NCI-H526 (cell line): ENCODE data around the gene GTF2I.
"Not testable (repeated sequence)": the region's sequence is repeated elsewhere in the genome, so short reads cannot be mapped to it uniquely, and the experiment has no call there.

Experiments
- DNase-seq, 2 experiments: peaks; one replicate each; lab custom pipeline; 2025; lab: John Stamatoyannopoulos, UW

Gene GTF2I

DNA sequence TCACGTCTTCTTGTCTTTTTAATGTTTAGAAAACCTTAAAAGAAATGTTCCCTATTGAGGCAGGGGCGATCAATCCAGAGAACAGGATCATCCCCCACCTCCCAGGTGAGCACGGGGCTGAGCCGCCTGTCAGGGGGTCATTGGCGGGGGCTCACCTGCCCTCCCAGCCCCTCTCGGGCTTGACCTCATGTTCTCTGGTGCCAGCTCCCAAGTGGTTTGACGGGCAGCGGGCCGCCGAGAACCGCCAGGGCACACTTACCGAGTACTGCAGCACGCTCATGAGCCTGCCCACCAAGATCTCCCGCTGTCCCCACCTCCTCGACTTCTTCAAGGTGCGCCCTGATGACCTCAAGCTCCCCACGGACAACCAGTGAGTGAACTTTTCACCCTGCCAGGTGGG, 121.5 kb downstream of the GTF2I start:
- DNase-seq: not testable (repeated sequence)

DNA sequence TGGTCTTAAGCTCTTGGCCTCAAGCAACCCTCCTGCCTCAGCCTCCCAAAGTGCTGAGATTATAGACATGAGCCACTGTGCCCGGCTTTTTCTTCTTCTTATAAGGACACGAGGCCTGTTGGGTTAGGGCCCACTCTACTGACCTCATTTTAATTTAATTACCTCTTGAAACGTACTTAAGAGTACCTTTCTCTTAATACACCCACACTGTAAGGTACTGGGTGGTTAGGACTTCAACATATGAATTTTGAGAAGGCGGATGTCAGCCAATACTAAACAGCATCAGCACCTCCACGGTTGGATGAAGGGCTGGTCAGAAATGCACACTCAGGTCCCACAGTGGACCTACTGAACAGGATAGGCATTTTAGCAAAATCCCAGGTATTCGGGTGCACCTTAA, 124.2 kb downstream of the GTF2I start:
- DNase-seq: not testable (repeated sequence)

DNA sequence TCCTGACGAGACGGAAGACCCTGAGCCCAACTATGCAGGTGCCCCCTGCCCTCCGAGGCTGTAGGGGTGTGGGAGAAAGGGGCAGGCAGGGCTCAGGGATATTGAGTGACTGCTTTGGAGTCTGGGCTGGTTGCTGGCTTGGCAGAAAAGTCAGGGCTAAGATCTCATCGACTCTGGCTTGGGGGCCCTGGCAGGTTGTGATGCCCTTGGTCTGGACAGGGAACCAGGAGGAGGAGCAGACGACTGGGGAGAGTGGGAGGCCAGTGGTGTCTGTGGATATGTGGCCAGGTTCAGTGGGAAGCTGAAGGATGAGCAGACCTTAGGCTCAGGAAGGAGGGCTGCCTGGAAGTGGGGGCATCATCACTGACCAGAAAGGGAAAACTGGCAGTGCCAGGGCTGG, 126.1 kb downstream of the GTF2I start:
- not testable (repeated sequence) for DNase-seq

DNA sequence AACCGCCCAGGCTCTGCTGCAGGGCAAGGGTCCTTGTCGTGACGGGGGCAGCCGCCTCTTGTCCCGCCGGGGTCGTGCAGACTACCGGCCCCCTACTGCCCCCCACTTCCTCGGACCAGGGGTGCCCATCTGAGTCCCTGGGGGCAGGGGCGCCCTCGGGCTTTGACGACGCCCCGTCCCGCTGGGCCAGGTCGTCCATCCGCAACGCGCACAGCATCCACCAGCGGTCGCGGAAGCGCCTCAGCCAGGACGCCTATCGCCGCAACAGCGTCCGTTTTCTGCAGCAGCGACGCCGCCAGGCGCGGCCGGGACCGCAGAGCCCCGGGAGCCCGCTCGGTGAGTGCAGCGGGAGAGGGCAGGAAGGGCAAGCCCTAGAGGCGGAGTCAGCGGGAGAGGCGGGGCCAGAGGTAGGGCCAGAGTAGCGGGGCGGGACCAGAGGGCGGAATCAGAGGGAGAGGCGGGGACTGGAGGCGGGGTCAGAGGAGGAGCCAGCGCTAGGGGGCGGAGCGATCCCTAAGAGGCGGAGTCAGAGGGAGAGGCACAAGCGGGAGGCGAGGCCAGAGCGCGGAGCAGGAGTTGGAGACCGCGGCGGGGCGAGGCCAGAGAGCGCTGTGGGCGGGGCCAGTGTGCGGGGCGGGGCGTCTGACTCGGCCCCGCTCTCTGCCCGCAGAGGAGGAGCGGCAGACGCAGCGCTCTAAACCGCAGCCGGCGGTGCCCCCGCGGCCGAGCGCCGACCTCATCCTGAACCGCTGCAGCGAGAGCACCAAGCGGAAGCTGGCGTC, 131.0 kb downstream of the GTF2I start:
- peak; percentile 52 to 88 for DNase-seq

DNA sequence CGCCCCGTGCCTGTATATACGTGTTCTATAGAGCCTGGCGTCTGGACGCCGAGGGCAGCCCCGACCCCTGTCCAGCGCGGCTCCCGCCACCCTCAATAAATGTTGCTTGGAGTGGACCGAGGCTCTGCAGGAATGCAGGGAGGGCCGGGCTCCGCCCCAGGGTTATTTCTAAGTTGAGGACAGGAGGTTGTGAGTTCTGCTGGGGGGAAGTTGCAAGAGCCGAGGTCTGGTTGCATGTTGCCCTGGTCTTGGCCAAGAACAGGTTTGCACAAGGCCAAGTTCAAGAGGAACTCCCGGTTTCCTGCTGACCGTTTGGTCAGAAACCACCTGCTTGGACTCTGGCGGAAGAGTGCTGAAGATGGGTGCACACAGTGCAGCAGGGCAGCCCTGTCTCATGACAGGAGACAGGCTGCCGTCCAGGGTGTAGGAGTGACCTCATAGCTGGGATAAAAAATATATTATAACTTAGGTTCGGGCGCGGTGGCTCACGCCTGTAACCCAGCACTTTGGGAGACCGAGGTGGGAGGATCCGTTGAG, 131.8 kb downstream of the GTF2I start:
- not testable (repeated sequence) for DNase-seq

DNA sequence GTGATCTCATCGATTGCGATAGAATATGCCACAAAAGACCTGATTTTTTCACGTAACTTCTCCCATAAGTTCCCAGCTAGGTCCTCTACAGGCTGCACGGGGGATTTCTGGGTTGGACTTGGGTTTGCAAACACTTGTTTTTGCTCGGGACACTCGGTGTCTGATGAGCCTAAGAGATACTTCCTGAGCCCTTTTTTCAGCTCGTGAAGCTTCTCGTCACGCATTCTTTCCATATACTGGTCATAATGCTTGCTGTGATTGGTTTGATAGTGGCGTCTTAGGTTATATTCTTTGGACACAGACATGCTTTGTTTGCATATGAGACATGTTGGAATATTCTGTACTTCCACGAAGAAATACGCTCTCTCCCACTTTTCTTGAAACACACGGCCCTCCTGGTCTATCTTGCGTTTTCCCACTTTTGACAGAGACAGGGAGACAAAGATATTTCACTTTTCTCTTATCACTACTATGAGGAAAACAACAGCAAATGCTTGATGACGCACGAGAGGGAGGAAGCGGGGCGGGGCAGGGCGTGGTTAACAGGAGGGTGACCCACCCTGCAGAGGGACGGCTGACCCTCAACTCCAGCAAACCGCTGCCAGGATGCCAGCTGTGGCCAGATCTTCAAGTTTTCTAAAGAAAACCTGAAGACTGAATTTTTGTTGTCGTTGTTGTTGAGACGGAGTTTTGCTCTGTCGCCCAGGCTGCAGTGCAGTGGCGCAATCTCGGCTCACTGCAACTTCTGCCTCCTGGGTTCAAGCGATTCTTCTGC, 140.5 kb downstream of the GTF2I start:
- DNase-seq: not testable (repeated sequence)

DNA sequence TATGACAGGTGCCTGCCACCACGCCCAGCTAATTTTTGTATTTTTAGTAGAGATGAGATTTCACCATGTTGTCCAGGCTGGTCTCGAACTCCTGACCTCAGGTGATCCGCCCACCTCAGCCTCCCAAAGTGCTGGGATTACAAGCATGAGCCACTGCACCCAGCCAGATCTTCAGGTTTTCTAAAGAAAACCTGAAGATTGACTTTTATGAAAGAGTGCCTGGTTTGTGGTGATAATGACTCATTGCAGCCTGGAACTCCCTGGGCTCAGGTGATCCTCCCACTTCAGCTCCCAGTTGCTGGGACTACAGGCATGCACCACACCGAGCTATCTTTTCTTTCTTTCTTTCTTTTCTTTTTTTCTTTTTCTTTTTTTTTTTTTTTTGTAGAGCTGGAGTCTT, 141.1 kb downstream of the GTF2I start:
- not testable (repeated sequence) for DNase-seq
